H7 (cell line): ENCODE data around the gene NDEL1. TPM values are rescaled to one million over a fixed set of nuclear protein-coding genes. Genes with fewer than 3 reads are reported as not detected.

Experiments used
- DNase-seq: peaks from one replicate; pipeline ENCODE4 v3.0.0; 2012
- H3K27me3 ChIP-seq: 2 replicates; pipeline ENCODE4 v1.6.0; 2011; ENCODE audit warnings: mild to moderate bottlenecking, low read length; ENCODE audit not compliant: control insufficient read depth, insufficient read depth
- H3K36me3 ChIP-seq: replicated peaks from 2 replicates; pipeline ENCODE4 v1.5.1; 2011; ENCODE audit warnings: low read length; ENCODE audit not compliant: control insufficient read depth, insufficient read depth
- H3K4me3 ChIP-seq: 2 replicates; pipeline ENCODE4 v1.5.1; 2011; ENCODE audit warnings: low read depth, mild to moderate bottlenecking, control low read depth, low read length, moderate library complexity; ENCODE audit not compliant: insufficient read depth
- total RNA-seq: library from RNA; depleted of rRNA; stranded (reverse); fragments of >200 nt; shearing (Covaris generic); gene quantifications from 2 replicates; pipeline ENCODE4 v1.2.3, GENCODE V29; 2014

NDEL1 gene
- total RNA-seq, 1 experiment from 2014 or later: 18.6 TPM

GRCh38 chr17:8487130-8487645 is 51.5 kb downstream of the NDEL1 start:
- H3K27me3 ChIP-seq: no peaks in the 10 kb centered on the region
- H3K36me3 ChIP-seq: peaks cover 66% of the 10 kb centered on the region
- peak; percentile 15 for DNase-seq
- no peak overlapping the region for H3K4me3 ChIP-seq

GRCh38 chr17:8487743-8488142 is 52.1 kb downstream of the NDEL1 start:
- H3K36me3 ChIP-seq: peaks cover 65% of the 10 kb centered on the region
- H3K4me3 ChIP-seq: no peak overlapping the region
- no peaks in the 10 kb centered on the region for H3K27me3 ChIP-seq
- peak; percentile 16 for DNase-seq

- Histone ChIP-seq H3K36me3 (peaks cover 62% of the 10 kb centered on the region), H3K27me3 (no peaks in the 10 kb centered on the region), H3K4me3 (no peak overlapping the region)
- peak; percentile 8 for DNase-seq
Measured at GRCh38 chr17:8488491-8488890, 52.8 kb downstream of the NDEL1 start.

GRCh38 chr17:8488901-8489300 is 53.2 kb downstream of the NDEL1 start:
- Histone ChIP-seq H3K36me3 (peaks cover 62% of the 10 kb centered on the region), H3K27me3 (no peaks in the 10 kb centered on the region), H3K4me3 (no peak overlapping the region)
- peak; percentile 32 for DNase-seq

GRCh38 chr17:8489841-8490240 is 54.2 kb downstream of the NDEL1 start:
- Histone ChIP-seq H3K4me3 (no peak overlapping the region), H3K36me3 (peaks cover 62% of the 10 kb centered on the region), H3K27me3 (no peaks in the 10 kb centered on the region)
- DNase-seq: no peak

- Histone ChIP-seq H3K36me3 (peaks cover 64% of the 10 kb centered on the region), H3K4me3 (no peak overlapping the region), H3K27me3 (no peaks in the 10 kb centered on the region)
- peak; percentile 13 for DNase-seq
Measured at GRCh38 chr17:8490256-8491023, 54.8 kb downstream of the NDEL1 start.

- Histone ChIP-seq H3K4me3 (no peak overlapping the region), H3K27me3 (no peaks in the 10 kb centered on the region), H3K36me3 (peaks cover 63% of the 10 kb centered on the region)
- no peak for DNase-seq
Measured at GRCh38 chr17:8492121-8492520, 56.4 kb downstream of the NDEL1 start.

GRCh38 chr17:8494021-8494420 is 58.3 kb downstream of the NDEL1 start:
- peaks cover 50% of the 10 kb centered on the region for H3K36me3 ChIP-seq
- no peak overlapping the region for H3K4me3 ChIP-seq
- no peak for DNase-seq
- H3K27me3 ChIP-seq: no peaks in the 10 kb centered on the region

- DNase-seq: no peak
- H3K4me3 ChIP-seq: no peak overlapping the region
- H3K27me3 ChIP-seq: no peaks in the 10 kb centered on the region
- H3K36me3 ChIP-seq: peaks cover 55% of the 10 kb centered on the region
Measured at GRCh38 chr17:8494506-8495111, 58.9 kb downstream of the NDEL1 start.

- Histone ChIP-seq H3K36me3 (peaks cover 57% of the 10 kb centered on the region), H3K27me3 (no peaks in the 10 kb centered on the region), H3K4me3 (no peak overlapping the region)
- DNase-seq: no peak
Measured at GRCh38 chr17:8496081-8496480, 60.4 kb downstream of the NDEL1 start.

GRCh38 chr17:8499171-8499570 is 63.5 kb downstream of the NDEL1 start:
- Histone ChIP-seq H3K36me3 (peaks cover 51% of the 10 kb centered on the region), H3K4me3 (no peak overlapping the region), H3K27me3 (no peaks in the 10 kb centered on the region)
- DNase-seq: no peak

- H3K4me3 ChIP-seq: no peak overlapping the region
- no peak for DNase-seq
- no peaks in the 10 kb centered on the region for H3K27me3 ChIP-seq
- peaks cover 53% of the 10 kb centered on the region for H3K36me3 ChIP-seq
Measured at GRCh38 chr17:8499614-8500013, 63.9 kb downstream of the NDEL1 start.

GRCh38 chr17:8500609-8501008 is 64.9 kb downstream of the NDEL1 start:
- H3K27me3 ChIP-seq: no peaks in the 10 kb centered on the region
- peaks cover 51% of the 10 kb centered on the region for H3K36me3 ChIP-seq
- no peak overlapping the region for H3K4me3 ChIP-seq
- DNase-seq: no peak

- peaks cover 50% of the 10 kb centered on the region for H3K36me3 ChIP-seq
- no peaks in the 10 kb centered on the region for H3K27me3 ChIP-seq
- no peak for DNase-seq
- H3K4me3 ChIP-seq: no peak overlapping the region
Measured at GRCh38 chr17:8502126-8502525, 66.4 kb downstream of the NDEL1 start.

- no peak for DNase-seq
- no peaks in the 10 kb centered on the region for H3K27me3 ChIP-seq
- H3K4me3 ChIP-seq: no peak overlapping the region
- peaks cover 56% of the 10 kb centered on the region for H3K36me3 ChIP-seq
Measured at GRCh38 chr17:8503368-8503767, 67.7 kb downstream of the NDEL1 start.
